AG08395 (cell line): Measurements from ENCODE around the gene CPS1.

ENCODE experiments used
- DNase-seq: peaks from one replicate; pipeline ENCODE4 v3.0.0; 2012; ENCODE audit warnings: mixed read lengths, low spot score

Gene CPS1

GRCh38 chr2:210606001-210606400 is 49.6 kb downstream of the CPS1 start:
- no peak for DNase-seq

GRCh38 chr2:210611466-210611865 is 55.1 kb downstream of the CPS1 start:
- no peak for DNase-seq

- no peak for DNase-seq
Observed at GRCh38 chr2:210616074-210616473, 59.7 kb downstream of the CPS1 start.

GRCh38 chr2:210617318-210617717 is 60.9 kb downstream of the CPS1 start:
- no peak for DNase-seq

GRCh38 chr2:210617732-210618330 is 61.4 kb downstream of the CPS1 start:
- peak; percentile 75 for DNase-seq

GRCh38 chr2:210620456-210620855 is 64.1 kb downstream of the CPS1 start:
- DNase-seq = no peak

GRCh38 chr2:210623506-210623905 is 67.1 kb downstream of the CPS1 start:
- no peak for DNase-seq

- DNase-seq = peak; percentile 17
Observed at GRCh38 chr2:210626849-210627248, 70.5 kb downstream of the CPS1 start.

GRCh38 chr2:210630873-210631560 is 74.6 kb downstream of the CPS1 start:
- DNase-seq = no peak

GRCh38 chr2:210633699-210634098 is 77.3 kb downstream of the CPS1 start:
- no peak for DNase-seq

GRCh38 chr2:210635257-210635656 is 78.9 kb downstream of the CPS1 start:
- no peak for DNase-seq

GRCh38 chr2:210642333-210642732 is 85.9 kb downstream of the CPS1 start:
- no peak for DNase-seq

GRCh38 chr2:210647151-210647550 is 90.8 kb downstream of the CPS1 start:
- no peak for DNase-seq

GRCh38 chr2:210654091-210654490 is 97.7 kb downstream of the CPS1 start:
- DNase-seq = peak; percentile 2

- DNase-seq = no peak
Observed at GRCh38 chr2:210655229-210655975, 99.0 kb downstream of the CPS1 start.

- no peak for DNase-seq
Observed at GRCh38 chr2:210657874-210658273, 101.5 kb downstream of the CPS1 start.

GRCh38 chr2:210660751-210661150 is 104.4 kb downstream of the CPS1 start:
- DNase-seq = no peak

GRCh38 chr2:210662560-210662959 is 106.2 kb downstream of the CPS1 start:
- DNase-seq = no peak

- peak; percentile 2 for DNase-seq
Observed at GRCh38 chr2:210663631-210664089, 107.3 kb downstream of the CPS1 start.

GRCh38 chr2:210667711-210668110 is 111.3 kb downstream of the CPS1 start:
- peak; percentile 3 for DNase-seq

- DNase-seq = no peak
Observed at GRCh38 chr2:210671065-210671464, 114.7 kb downstream of the CPS1 start.

- DNase-seq = no peak
Observed at GRCh38 chr2:210673117-210673516, 116.7 kb downstream of the CPS1 start.

GRCh38 chr2:210676067-210676466 is 119.7 kb downstream of the CPS1 start:
- no peak for DNase-seq
